HG02943 (cell line): ENCODE data around the gene C17orf113.
A peak's percentile ranks its signal among the peaks of the same experiment; 100 is the strongest.
"Not testable (repeated sequence)": the region's sequence is repeated elsewhere in the genome, so short reads cannot be mapped to it uniquely, and the experiment has no call there.

Source experiments
- ATAC-seq: cut with Tn5 transposase; IDR thresholded peaks from one replicate; pipeline ENCODE4 v1.9.1; 2021; ENCODE audit warnings: mild to moderate bottlenecking, low read depth, moderate library complexity; ENCODE audit not compliant: unreplicated experiment

C17orf113 gene

GRCh38 chr17:42042598-42043319, 7.6 kb downstream of the C17orf113 start:
- ATAC-seq, result no peak

- no peak for ATAC-seq
Observed at GRCh38 chr17:42041619-42042018, 8.8 kb downstream of the C17orf113 start.

GRCh38 chr17:42040818-42041217, 9.6 kb downstream of the C17orf113 start:
- ATAC-seq, result no peak

- no peak for ATAC-seq
Observed at GRCh38 chr17:42039794-42040763, 10.3 kb downstream of the C17orf113 start.

- no peak for ATAC-seq
Observed at GRCh38 chr17:42038221-42038973, 12.0 kb downstream of the C17orf113 start.

- no peak for ATAC-seq
Observed at GRCh38 chr17:42034059-42034458, 16.3 kb downstream of the C17orf113 start.

GRCh38 chr17:42031584-42031983, 18.8 kb downstream of the C17orf113 start:
- no peak for ATAC-seq

- ATAC-seq, result no peak
Observed at GRCh38 chr17:42028791-42029127, 21.6 kb downstream of the C17orf113 start.

GRCh38 chr17:42027961-42028790, 22.2 kb downstream of the C17orf113 start:
- no peak for ATAC-seq

GRCh38 chr17:42027590-42027889, 22.9 kb downstream of the C17orf113 start:
- no peak for ATAC-seq

GRCh38 chr17:42026857-42027589, 23.4 kb downstream of the C17orf113 start:
- no peak for ATAC-seq

GRCh38 chr17:42025936-42026335, 24.5 kb downstream of the C17orf113 start:
- ATAC-seq, result no peak

- ATAC-seq, result no peak
Observed at GRCh38 chr17:42025191-42025579, 25.2 kb downstream of the C17orf113 start.

- no peak for ATAC-seq
Observed at GRCh38 chr17:42023524-42024349, 26.7 kb downstream of the C17orf113 start.

GRCh38 chr17:42020845-42021244, 29.6 kb downstream of the C17orf113 start:
- not testable (repeated sequence) for ATAC-seq

GRCh38 chr17:42019509-42020404, 30.6 kb downstream of the C17orf113 start, which contains the start of gene NKIRAS2:
Gene NKIRAS2, plus strand, starts transcription at chr17:42020090. Its CDS starts 1,488 bp downstream, at chr17:42021578.
- ATAC-seq, result peak; percentile 50

- ATAC-seq, result no peak
Observed at GRCh38 chr17:42018988-42019387, 31.4 kb downstream of the C17orf113 start.

GRCh38 chr17:42018339-42018738, 32.1 kb downstream of the C17orf113 start:
- no peak for ATAC-seq
